Measurements from ENCODE around the gene TGDS.

The TGDS gene

GRCh38 chr13:94560116-94560515 is 35.8 kb downstream of the TGDS start:
- no peak overlapping the region for H3K4me3 ChIP-seq (ENCODE audit: low read depth, low read length)
- TF ChIP-seq CTCF (IDR thresholded peaks at IDR 0.05; ENCODE audit: low read depth, low read length) = no peak

GRCh38 chr13:94559222-94559795 is 36.6 kb downstream of the TGDS start:
- no peak for TF ChIP-seq CTCF (IDR thresholded peaks at IDR 0.05; ENCODE audit: low read depth, low read length)
- no peak overlapping the region for H3K4me3 ChIP-seq (ENCODE audit: low read depth, low read length)

- H3K4me3 ChIP-seq (ENCODE audit: low read depth, low read length) = no peak overlapping the region
- no peak for TF ChIP-seq CTCF (IDR thresholded peaks at IDR 0.05; ENCODE audit: low read depth, low read length)
These were observed 37.2 kb downstream of the TGDS start for GRCh38 chr13:94558716-94559115.

- H3K4me3 ChIP-seq (ENCODE audit: low read depth, low read length) = no peak overlapping the region
- no peak for TF ChIP-seq CTCF (IDR thresholded peaks at IDR 0.05; ENCODE audit: low read depth, low read length)
These were observed 38.2 kb downstream of the TGDS start for GRCh38 chr13:94557684-94558235.

GRCh38 chr13:94556621-94557020 is 39.3 kb downstream of the TGDS start:
- no peak for TF ChIP-seq CTCF (IDR thresholded peaks at IDR 0.05; ENCODE audit: low read depth, low read length)
- H3K4me3 ChIP-seq (ENCODE audit: low read depth, low read length) = no peak overlapping the region

GRCh38 chr13:94556041-94556440 is 39.9 kb downstream of the TGDS start:
- TF ChIP-seq CTCF (IDR thresholded peaks at IDR 0.05; ENCODE audit: low read depth, low read length) = no peak
- no peak overlapping the region for H3K4me3 ChIP-seq (ENCODE audit: low read depth, low read length)

- TF ChIP-seq CTCF (IDR thresholded peaks at IDR 0.05; ENCODE audit: low read depth, low read length) = no peak
- no peak overlapping the region for H3K4me3 ChIP-seq (ENCODE audit: low read depth, low read length)
These were observed 42.2 kb downstream of the TGDS start for GRCh38 chr13:94553766-94554165.

Measured in WI38 (cell line).